ENCODE results near the gene LYRM4. TPM values are rescaled to one million over a fixed set of nuclear protein-coding genes. Genes with fewer than 3 reads are reported as not detected.

The LYRM4 gene
- total and polyA plus RNA-seq, 9 of the 15 experiments (the other 6 are each of a cell fraction or from before 2014, with no cell fraction given) = 24.2 to 69.4 (median 41.8) TPM

GRCh38 chr6:5151360-5151954 is 109.3 kb downstream of the LYRM4 start:
- Histone ChIP-seq H3K4me3 (no peak overlapping the region), H3K4me2 (ENCODE audit: insufficient read depth, low read length) (no peak overlapping the region), H4K20me1 (replicated peaks; ENCODE audit: control insufficient read depth, insufficient read depth, low read length) (no peaks in the 10 kb centered on the region; the same call in 1 of the 2 replicates), H3K9me3 (replicated peaks; ENCODE audit: control insufficient read depth, insufficient read depth, low read depth, low read length) (no peaks in the 10 kb centered on the region), H3K27ac (ENCODE audit: extremely low read depth, low read depth, low read length) (no peak overlapping the region), H3K27me3 (ENCODE audit: control insufficient read depth in 2 of 2, insufficient read depth in 2 of 2, low read length in 2 of 2) (no peaks in the 10 kb centered on the region), H3K36me3 (ENCODE audit: control insufficient read depth, insufficient read depth, low read length) (no peaks in the 10 kb centered on the region), H2AFZ (ENCODE audit: low read depth, low read length) (no peak overlapping the region), H3K79me2 (ENCODE audit: control insufficient read depth, insufficient read depth, low read length) (no peaks in the 10 kb centered on the region), H3K9ac (ENCODE audit: insufficient read depth in 1 of 2, low read depth in 2 of 2, low read length in 2 of 2) (no peak overlapping the region), H3K9me1 (ENCODE audit: control insufficient read depth, insufficient read depth, low read length) (no peaks in the 10 kb centered on the region), H3K4me1 (replicated peaks in 1 of 2; ENCODE audit: control insufficient read depth in 2 of 2, insufficient read depth in 2 of 2, low read length in 2 of 2) (no peaks in the 10 kb centered on the region)
- intact Hi-C loops (cut with micrococcal nuclease) = no loop called here
- POLR2A ChIA-PET = no interaction called here
- FAIRE-seq (no peak), ATAC-seq (no peak), DNase-seq (ENCODE audit: extremely low read depth in 1 of 4, low spot score in 3 of 4) (no peak)
- in situ Hi-C loops (cut with MboI) = no loop called here
- no TSS peak for BruUV-seq (replicated peaks)
- CTCF ChIA-PET (ENCODE audit: low intra/inter-chr PET ratio) = no interaction called here
- WGBS (ENCODE audit: insufficient coverage, low coverage, missing lambda C conversion rate) = 50% methylated on average over 9 of the region's 9 CpGs
- TF ChIP-seq FOXK2 (conservative IDR thresholded peaks at IDR 0.05 in 1 of 2, IDR thresholded peaks at IDR 0.05 in 1 of 2; ENCODE audit: low read depth in 2 of 2) = no peak
- TF ChIP-seq SMAD2 (IDR thresholded peaks at IDR 0.05; ENCODE audit: low read depth, low read length) = no peak
- TF ChIP-seq MED1 (CRISPR knock-in tag; IDR thresholded peaks at IDR 0.05; ENCODE audit: borderline replicate concordance) = no peak
- TF ChIP-seq MCM2 (IDR thresholded peaks at IDR 0.05; ENCODE audit: low read depth) = no peak
- TF ChIP-seq BRF2 (IDR thresholded peaks at IDR 0.05; ENCODE audit: borderline replicate concordance, insufficient read depth, insufficient read length) = no peak
- TF ChIP-seq ARID3A (IDR thresholded peaks at IDR 0.05; ENCODE audit: borderline replicate concordance, low read depth, low read length) = no peak
- no peak for TF ChIP-seq SIN3B (IDR thresholded peaks at IDR 0.05; ENCODE audit: low read depth)
- TF ChIP-seq, protein P1, sequence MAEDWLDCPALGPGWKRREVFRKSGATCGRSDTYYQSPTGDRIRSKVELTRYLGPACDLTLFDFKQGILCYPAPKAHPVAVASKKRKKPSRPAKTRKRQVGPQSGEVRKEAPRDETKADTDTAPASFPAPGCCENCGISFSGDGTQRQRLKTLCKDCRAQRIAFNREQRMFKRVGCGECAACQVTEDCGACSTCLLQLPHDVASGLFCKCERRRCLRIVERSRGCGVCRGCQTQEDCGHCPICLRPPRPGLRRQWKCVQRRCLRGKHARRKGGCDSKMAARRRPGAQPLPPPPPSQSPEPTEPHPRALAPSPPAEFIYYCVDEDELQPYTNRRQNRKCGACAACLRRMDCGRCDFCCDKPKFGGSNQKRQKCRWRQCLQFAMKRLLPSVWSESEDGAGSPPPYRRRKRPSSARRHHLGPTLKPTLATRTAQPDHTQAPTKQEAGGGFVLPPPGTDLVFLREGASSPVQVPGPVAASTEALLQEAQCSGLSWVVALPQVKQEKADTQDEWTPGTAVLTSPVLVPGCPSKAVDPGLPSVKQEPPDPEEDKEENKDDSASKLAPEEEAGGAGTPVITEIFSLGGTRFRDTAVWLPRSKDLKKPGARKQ (CRISPR knock-in tag; IDR thresholded peaks at IDR 0.05) = no peak
- TF ChIP-seq BHLHE40 (IDR thresholded peaks at IDR 0.05; ENCODE audit: low read length) = no peak
- TF ChIP-seq, protein P2, sequence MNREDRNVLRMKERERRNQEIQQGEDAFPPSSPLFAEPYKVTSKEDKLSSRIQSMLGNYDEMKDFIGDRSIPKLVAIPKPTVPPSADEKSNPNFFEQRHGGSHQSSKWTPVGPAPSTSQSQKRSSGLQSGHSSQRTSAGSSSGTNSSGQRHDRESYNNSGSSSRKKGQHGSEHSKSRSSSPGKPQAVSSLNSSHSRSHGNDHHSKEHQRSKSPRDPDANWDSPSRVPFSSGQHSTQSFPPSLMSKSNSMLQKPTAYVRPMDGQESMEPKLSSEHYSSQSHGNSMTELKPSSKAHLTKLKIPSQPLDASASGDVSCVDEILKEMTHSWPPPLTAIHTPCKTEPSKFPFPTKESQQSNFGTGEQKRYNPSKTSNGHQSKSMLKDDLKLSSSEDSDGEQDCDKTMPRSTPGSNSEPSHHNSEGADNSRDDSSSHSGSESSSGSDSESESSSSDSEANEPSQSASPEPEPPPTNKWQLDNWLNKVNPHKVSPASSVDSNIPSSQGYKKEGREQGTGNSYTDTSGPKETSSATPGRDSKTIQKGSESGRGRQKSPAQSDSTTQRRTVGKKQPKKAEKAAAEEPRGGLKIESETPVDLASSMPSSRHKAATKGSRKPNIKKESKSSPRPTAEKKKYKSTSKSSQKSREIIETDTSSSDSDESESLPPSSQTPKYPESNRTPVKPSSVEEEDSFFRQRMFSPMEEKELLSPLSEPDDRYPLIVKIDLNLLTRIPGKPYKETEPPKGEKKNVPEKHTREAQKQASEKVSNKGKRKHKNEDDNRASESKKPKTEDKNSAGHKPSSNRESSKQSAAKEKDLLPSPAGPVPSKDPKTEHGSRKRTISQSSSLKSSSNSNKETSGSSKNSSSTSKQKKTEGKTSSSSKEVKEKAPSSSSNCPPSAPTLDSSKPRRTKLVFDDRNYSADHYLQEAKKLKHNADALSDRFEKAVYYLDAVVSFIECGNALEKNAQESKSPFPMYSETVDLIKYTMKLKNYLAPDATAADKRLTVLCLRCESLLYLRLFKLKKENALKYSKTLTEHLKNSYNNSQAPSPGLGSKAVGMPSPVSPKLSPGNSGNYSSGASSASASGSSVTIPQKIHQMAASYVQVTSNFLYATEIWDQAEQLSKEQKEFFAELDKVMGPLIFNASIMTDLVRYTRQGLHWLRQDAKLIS (CRISPR knock-in tag; IDR thresholded peaks at IDR 0.05) = no peak
- TF ChIP-seq PHF21A (IDR thresholded peaks at IDR 0.05; ENCODE audit: borderline replicate concordance, low read depth) = no peak
- TF ChIP-seq NFIC (IDR thresholded peaks at IDR 0.05) = no peak
- no peak for TF ChIP-seq NR1H2 (CRISPR knock-in tag; IDR thresholded peaks at IDR 0.05)
- TF ChIP-seq ZNF384 (IDR thresholded peaks at IDR 0.05; ENCODE audit: low read depth, low read length) = no peak

Data from K562 (cell line).